H54 (cell line): ENCODE results near the gene NOXRED1.

ENCODE experiments used
- DNase-seq: peaks from one replicate; pipeline ENCODE4 v3.0.0; 2011; ENCODE audit warnings: low spot score, mixed read lengths; ENCODE audit not compliant: insufficient read length
- FAIRE-seq: peaks from 3 replicates; lab custom pipeline; 2011; peaks lifted over from hg19 to GRCh38; lab: Jason Lieb, UNC
- POLR2A ChIP-seq: IDR thresholded peaks from 2 replicates; pipeline ENCODE4 v1.6.1; 2011; ENCODE audit warnings: low read depth, mild to moderate bottlenecking, low read length

Gene NOXRED1

GRCh38 chr14:77377502-77377844 lies 45.9 kb downstream of the NOXRED1 start:
- no peak for FAIRE-seq
- TF ChIP-seq POLR2A, result no peak
- DNase-seq, result no peak

- FAIRE-seq, result peak; percentile 61
- peak; percentile 35 for TF ChIP-seq POLR2A
- DNase-seq, result peak; percentile 78
Observed at GRCh38 chr14:77376771-77377501, 46.4 kb downstream of the NOXRED1 start, which contains the start of the genes SAMD15 and TMED8. Gene SAMD15, plus strand, starts transcription at chr14:77377379. Its CDS starts 40 bp downstream, at chr14:77377419. Gene TMED8, minus strand, starts transcription at chr14:77377094. Its CDS starts 41 bp downstream, at chr14:77377053.

DNA sequence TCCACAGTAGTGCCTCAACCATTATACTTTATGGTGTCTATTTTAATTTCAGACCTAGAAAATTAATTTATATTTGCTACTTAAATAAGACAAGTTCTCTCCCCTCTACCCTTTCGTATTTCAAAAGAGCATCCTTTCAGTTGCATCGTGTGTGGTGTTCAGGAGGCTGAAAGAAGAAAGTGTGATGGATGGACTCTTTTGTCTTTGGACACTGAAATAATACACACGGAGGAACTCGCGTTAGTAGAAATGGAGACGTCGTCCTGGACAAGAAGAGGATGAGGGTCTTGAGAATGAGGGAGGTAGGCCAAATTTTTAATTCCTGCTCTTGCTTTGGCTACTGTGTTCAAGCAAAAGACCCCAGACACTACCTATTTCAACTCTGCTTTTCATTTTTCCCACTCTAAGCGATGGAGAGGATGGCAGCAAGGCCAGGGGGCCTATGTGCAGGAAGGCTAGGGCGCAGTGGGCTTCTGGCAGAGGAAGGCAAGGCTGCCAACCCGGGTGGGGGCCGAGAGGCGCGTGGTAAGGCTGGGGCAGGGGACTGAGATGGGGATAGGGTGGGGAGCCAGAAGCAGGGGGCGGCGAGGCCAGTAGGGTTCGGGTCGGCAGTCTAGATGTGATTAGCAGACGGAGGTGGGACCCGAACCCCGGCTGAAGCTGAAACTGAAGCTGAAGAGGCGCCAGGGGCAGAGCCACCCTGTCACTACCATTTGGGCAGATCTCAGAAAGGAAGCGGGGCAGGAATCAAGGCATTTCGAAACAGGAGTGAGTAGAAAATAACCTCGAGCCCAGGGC lies 47.2 kb downstream of the NOXRED1 start:
- no peak for FAIRE-seq
- DNase-seq, result peak; percentile 8
- TF ChIP-seq POLR2A, result no peak

- DNase-seq (no peak), FAIRE-seq (no peak)
- TF ChIP-seq POLR2A, result no peak
Observed at GRCh38 chr14:77375164-77375950, 48.0 kb downstream of the NOXRED1 start.

- TF ChIP-seq POLR2A, result no peak
- DNase-seq (no peak), FAIRE-seq (peak; percentile 73)
Observed at GRCh38 chr14:77372304-77372841, 51.0 kb downstream of the NOXRED1 start.

DNA sequence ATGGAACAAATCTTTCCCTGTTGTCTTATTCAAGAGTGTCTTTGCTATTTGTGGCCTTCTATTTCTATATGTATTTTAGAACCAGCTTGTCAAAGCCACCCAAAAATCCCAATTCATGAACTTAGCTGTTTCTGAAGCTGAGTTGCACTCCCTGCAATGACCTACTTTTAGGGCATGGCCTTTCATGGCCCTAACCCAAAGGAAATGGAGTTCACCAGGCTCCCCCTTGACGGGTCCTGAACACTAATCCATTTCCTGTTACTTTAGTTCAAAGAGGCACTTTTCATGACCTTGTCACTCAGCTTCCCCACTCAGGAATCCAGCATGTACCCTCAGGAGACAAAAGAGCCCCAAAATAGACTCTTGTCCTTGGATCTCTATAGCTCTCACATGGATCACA lies 54.0 kb downstream of the NOXRED1 start:
- FAIRE-seq (no peak), DNase-seq (no peak)
- no peak for TF ChIP-seq POLR2A

DNA sequence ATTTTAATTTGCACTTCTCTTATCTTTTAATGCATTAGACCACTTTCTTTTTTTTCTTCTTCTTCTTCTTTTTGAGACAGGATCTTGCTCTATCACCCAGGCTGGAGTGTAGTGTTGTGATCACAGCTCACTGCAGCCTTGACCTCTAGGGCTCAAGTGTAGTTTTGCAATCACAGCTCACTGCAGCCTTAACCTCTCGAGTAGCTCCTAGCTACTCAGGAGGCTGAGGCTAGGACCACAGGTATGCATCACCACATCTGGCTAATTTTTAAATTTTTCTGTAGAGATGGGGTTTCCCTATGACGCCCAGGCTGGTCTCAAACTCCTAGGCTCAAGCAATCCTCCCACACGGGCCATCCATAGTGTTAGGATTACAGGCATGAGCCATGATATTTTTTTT lies 59.2 kb downstream of the NOXRED1 start:
- no peak for FAIRE-seq
- DNase-seq, result no peak
- TF ChIP-seq POLR2A, result no peak

DNA sequence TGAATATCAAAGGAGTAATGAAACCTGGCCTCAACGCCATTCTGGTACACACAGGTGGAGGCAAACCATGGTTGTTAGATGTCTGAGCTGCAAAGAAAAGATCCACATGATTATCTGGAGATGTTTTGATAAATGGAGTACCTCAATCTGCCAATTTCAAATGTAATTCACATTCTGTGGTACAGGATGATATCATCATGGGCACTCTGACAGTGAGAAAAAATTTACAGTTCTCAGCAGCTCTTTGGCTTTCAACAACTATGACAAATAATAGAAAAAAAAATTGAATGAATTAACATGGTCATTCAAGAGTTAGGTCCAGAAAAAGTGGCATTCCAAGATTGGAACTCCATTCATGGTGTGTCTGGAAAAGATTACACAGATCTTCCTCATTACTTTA lies 63.7 kb downstream of the NOXRED1 start:
- DNase-seq, result no peak
- no peak for FAIRE-seq
- no peak for TF ChIP-seq POLR2A

DNA sequence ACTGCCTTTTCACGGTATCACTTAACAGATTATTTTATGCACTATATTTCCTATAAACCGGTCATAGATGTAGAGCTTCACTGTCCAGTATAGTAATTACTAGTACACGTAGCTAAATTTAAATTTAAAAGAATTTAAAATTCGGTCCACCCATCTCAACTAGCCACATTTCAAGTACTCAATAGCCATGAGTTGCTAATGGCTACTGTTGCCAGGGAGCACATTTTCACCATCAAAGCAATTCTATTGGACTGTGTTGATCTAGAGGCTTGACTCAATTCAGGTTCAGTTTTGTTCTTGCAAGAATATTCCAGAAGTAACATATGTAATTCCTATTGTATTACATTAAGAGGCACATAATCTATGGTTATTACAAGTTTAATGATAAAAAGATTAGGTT lies 66.4 kb downstream of the NOXRED1 start:
- FAIRE-seq, result no peak
- no peak for TF ChIP-seq POLR2A
- no peak for DNase-seq

GRCh38 chr14:77355811-77356210 lies 67.5 kb downstream of the NOXRED1 start:
- no peak for FAIRE-seq
- DNase-seq, result no peak
- no peak for TF ChIP-seq POLR2A

DNA sequence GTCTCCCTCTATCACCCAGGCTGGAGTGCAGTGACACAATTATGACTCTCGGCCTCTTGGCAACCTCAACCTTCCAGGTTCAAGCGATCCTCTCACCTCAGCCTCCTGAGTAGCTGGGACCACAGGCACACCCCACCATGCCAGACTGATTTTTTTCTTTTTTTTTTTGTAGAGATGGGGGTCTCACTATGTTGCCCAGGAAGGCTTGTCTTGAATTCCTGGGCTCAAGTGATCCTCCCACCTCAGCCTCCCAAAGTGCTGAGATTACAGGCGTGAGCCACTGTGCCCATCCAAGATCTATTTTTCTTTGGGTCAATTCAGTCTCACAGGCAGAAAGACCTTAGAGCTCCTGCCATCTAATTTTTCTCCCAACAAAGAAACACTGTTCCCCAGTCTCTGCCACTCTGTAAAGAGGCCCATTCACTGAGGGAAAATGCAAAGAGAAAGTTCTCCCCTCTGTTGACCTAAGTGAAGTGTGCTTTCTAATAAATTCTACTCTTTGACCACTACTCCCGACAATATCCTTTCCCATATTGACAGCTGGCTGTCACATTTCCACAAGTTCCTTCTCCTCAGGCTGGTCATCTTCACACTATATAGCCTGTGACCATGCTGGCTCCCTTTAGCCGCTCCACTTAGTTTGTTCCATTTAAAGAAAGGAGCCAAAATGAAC lies 69.7 kb downstream of the NOXRED1 start:
- no peak for TF ChIP-seq POLR2A
- FAIRE-seq (no peak), DNase-seq (no peak)

- no peak for DNase-seq
- no peak for FAIRE-seq
- TF ChIP-seq POLR2A, result no peak
Observed at GRCh38 chr14:77347751-77348150, 75.6 kb downstream of the NOXRED1 start.

GRCh38 chr14:77346495-77346894 lies 76.8 kb downstream of the NOXRED1 start:
- no peak for TF ChIP-seq POLR2A
- DNase-seq (no peak), FAIRE-seq (no peak)
